Measurements from ENCODE around the gene CCDC88C.

The CCDC88C gene

GRCh38 chr14:91349481-91350074 lies 68.0 kb downstream of the CCDC88C start:
- Histone ChIP-seq H3K4ac (ENCODE audit: low read depth, low read length) (no peak overlapping the region), H3K27me3 (ENCODE audit: insufficient read depth, low read length, poor library complexity) (no peaks in the 10 kb centered on the region), H3K18ac (ENCODE audit: low read length) (no peak overlapping the region), H2BK120ac (ENCODE audit: low read depth, low read length) (no peak overlapping the region), H3K36me3 (ENCODE audit: control insufficient read depth, insufficient read depth, low read length) (no peaks in the 10 kb centered on the region), H3K23ac (ENCODE audit: low read length) (no peak overlapping the region), H3K9ac (ENCODE audit: low read length) (no peak overlapping the region), H3K79me2 (ENCODE audit: control insufficient read depth, insufficient read depth, low read length) (peaks cover 14% of the 10 kb centered on the region), H3K4me2 (ENCODE audit: low read length) (no peak overlapping the region), H4K5ac (ENCODE audit: low read length) (no peak overlapping the region), H3K79me1 (ENCODE audit: low read length) (peaks cover 10% of the 10 kb centered on the region), H4K8ac (ENCODE audit: low read depth, low read length) (no peak overlapping the region), H2BK15ac (replicated peaks; ENCODE audit: low read depth) (no peak overlapping the region), H3K4me3 (ENCODE audit: low read length) (no peak overlapping the region), H3K56ac (ENCODE audit: low read length) (peak overlapping the region; percentile 67), H3K27ac (ENCODE audit: low read depth, low read length) (no peak overlapping the region), H2AK5ac (ENCODE audit: low read length) (no peak overlapping the region), H2BK5ac (ENCODE audit: low read length) (no peak overlapping the region), H3K4me1 (ENCODE audit: control insufficient read depth, low read depth, low read length) (peaks cover 3% of the 10 kb centered on the region)
- WGBS (ENCODE audit: extremely low coverage, insufficient coverage, low lambda C conversion rate), result no CpG with 5 or more reads among the region's 10 CpGs
- DNase-seq, result no peak

GRCh38 chr14:91348845-91349465 lies 68.7 kb downstream of the CCDC88C start:
- no peaks in the 10 kb centered on the region for H3K36me3 ChIP-seq (ENCODE audit: control insufficient read depth, insufficient read depth, low read length)
- peaks cover 3% of the 10 kb centered on the region for H3K4me1 ChIP-seq (ENCODE audit: control insufficient read depth, low read depth, low read length)
- peaks cover 8% of the 10 kb centered on the region for H3K79me1 ChIP-seq (ENCODE audit: low read length)
- no CpG with 5 or more reads among the region's 9 CpGs for WGBS (ENCODE audit: extremely low coverage, insufficient coverage, low lambda C conversion rate)
- no peak overlapping the region for H3K27ac ChIP-seq (ENCODE audit: low read depth, low read length)
- no peaks in the 10 kb centered on the region for H3K27me3 ChIP-seq (ENCODE audit: insufficient read depth, low read length, poor library complexity)
- no peak overlapping the region for H2BK5ac ChIP-seq (ENCODE audit: low read length)
- H3K79me2 ChIP-seq (ENCODE audit: control insufficient read depth, insufficient read depth, low read length), result peaks cover 9% of the 10 kb centered on the region
- no peak overlapping the region for H2BK120ac ChIP-seq (ENCODE audit: low read depth, low read length)
- peak overlapping the region; percentile 67 for H3K56ac ChIP-seq (ENCODE audit: low read length)
- H3K4me2 ChIP-seq (ENCODE audit: low read length), result no peak overlapping the region
- H3K4me3 ChIP-seq (ENCODE audit: low read length), result no peak overlapping the region
- no peak overlapping the region for H3K9ac ChIP-seq (ENCODE audit: low read length)
- H4K5ac ChIP-seq (ENCODE audit: low read length), result no peak overlapping the region
- no peak overlapping the region for H3K23ac ChIP-seq (ENCODE audit: low read length)
- no peak overlapping the region for H2BK15ac ChIP-seq (replicated peaks; ENCODE audit: low read depth)
- H3K4ac ChIP-seq (ENCODE audit: low read depth, low read length), result no peak overlapping the region
- no peak overlapping the region for H3K18ac ChIP-seq (ENCODE audit: low read length)
- no peak overlapping the region for H4K8ac ChIP-seq (ENCODE audit: low read depth, low read length)
- peak; percentile 54 for DNase-seq
- no peak overlapping the region for H2AK5ac ChIP-seq (ENCODE audit: low read length)

GRCh38 chr14:91346838-91347173 lies 70.8 kb downstream of the CCDC88C start:
- Histone ChIP-seq H3K79me2 (ENCODE audit: control insufficient read depth, insufficient read depth, low read length) (peaks cover 7% of the 10 kb centered on the region), H4K8ac (ENCODE audit: low read depth, low read length) (no peak overlapping the region), H3K4me3 (ENCODE audit: low read length) (no peak overlapping the region), H3K27ac (ENCODE audit: low read depth, low read length) (no peak overlapping the region), H2BK15ac (replicated peaks; ENCODE audit: low read depth) (no peak overlapping the region), H3K36me3 (ENCODE audit: control insufficient read depth, insufficient read depth, low read length) (no peaks in the 10 kb centered on the region), H2BK120ac (ENCODE audit: low read depth, low read length) (no peak overlapping the region), H3K56ac (ENCODE audit: low read length) (no peak overlapping the region), H3K4ac (ENCODE audit: low read depth, low read length) (no peak overlapping the region), H3K23ac (ENCODE audit: low read length) (no peak overlapping the region), H2BK5ac (ENCODE audit: low read length) (no peak overlapping the region), H3K18ac (ENCODE audit: low read length) (no peak overlapping the region), H3K4me2 (ENCODE audit: low read length) (no peak overlapping the region), H2AK5ac (ENCODE audit: low read length) (no peak overlapping the region), H3K79me1 (ENCODE audit: low read length) (peaks cover 8% of the 10 kb centered on the region), H4K5ac (ENCODE audit: low read length) (no peak overlapping the region), H3K4me1 (ENCODE audit: control insufficient read depth, low read depth, low read length) (peaks cover 3% of the 10 kb centered on the region), H3K27me3 (ENCODE audit: insufficient read depth, low read length, poor library complexity) (no peaks in the 10 kb centered on the region), H3K9ac (ENCODE audit: low read length) (no peak overlapping the region)
- no peak for DNase-seq
- no CpG with 5 or more reads among the region's 4 CpGs for WGBS (ENCODE audit: extremely low coverage, insufficient coverage, low lambda C conversion rate)

- Histone ChIP-seq H4K5ac (ENCODE audit: low read length) (no peak overlapping the region), H3K18ac (ENCODE audit: low read length) (no peak overlapping the region), H3K27me3 (ENCODE audit: insufficient read depth, low read length, poor library complexity) (no peaks in the 10 kb centered on the region), H3K4ac (ENCODE audit: low read depth, low read length) (no peak overlapping the region), H3K27ac (ENCODE audit: low read depth, low read length) (no peak overlapping the region), H3K79me1 (ENCODE audit: low read length) (peaks cover 4% of the 10 kb centered on the region), H3K9ac (ENCODE audit: low read length) (no peak overlapping the region), H3K4me1 (ENCODE audit: control insufficient read depth, low read depth, low read length) (no peaks in the 10 kb centered on the region), H3K4me3 (ENCODE audit: low read length) (no peak overlapping the region), H3K23ac (ENCODE audit: low read length) (no peak overlapping the region), H4K8ac (ENCODE audit: low read depth, low read length) (no peak overlapping the region), H3K79me2 (ENCODE audit: control insufficient read depth, insufficient read depth, low read length) (peaks cover 5% of the 10 kb centered on the region), H2AK5ac (ENCODE audit: low read length) (no peak overlapping the region), H3K4me2 (ENCODE audit: low read length) (no peak overlapping the region), H3K56ac (ENCODE audit: low read length) (no peak overlapping the region), H2BK15ac (replicated peaks; ENCODE audit: low read depth) (no peak overlapping the region), H3K36me3 (ENCODE audit: control insufficient read depth, insufficient read depth, low read length) (no peaks in the 10 kb centered on the region), H2BK5ac (ENCODE audit: low read length) (no peak overlapping the region), H2BK120ac (ENCODE audit: low read depth, low read length) (no peak overlapping the region)
- no peak for DNase-seq
- WGBS (ENCODE audit: extremely low coverage, insufficient coverage, low lambda C conversion rate), result no CpG with 5 or more reads among the region's 5 CpGs
Measured at GRCh38 chr14:91344096-91344495, 73.5 kb downstream of the CCDC88C start.

GRCh38 chr14:91343051-91343450 lies 74.6 kb downstream of the CCDC88C start:
- Histone ChIP-seq H3K56ac (ENCODE audit: low read length) (no peak overlapping the region), H4K8ac (ENCODE audit: low read depth, low read length) (no peak overlapping the region), H2BK120ac (ENCODE audit: low read depth, low read length) (no peak overlapping the region), H3K36me3 (ENCODE audit: control insufficient read depth, insufficient read depth, low read length) (peaks cover 3% of the 10 kb centered on the region), H3K79me1 (ENCODE audit: low read length) (peaks cover 1% of the 10 kb centered on the region), H2BK5ac (ENCODE audit: low read length) (no peak overlapping the region), H3K4me2 (ENCODE audit: low read length) (no peak overlapping the region), H2BK15ac (replicated peaks; ENCODE audit: low read depth) (no peak overlapping the region), H3K4me1 (ENCODE audit: control insufficient read depth, low read depth, low read length) (no peaks in the 10 kb centered on the region), H4K5ac (ENCODE audit: low read length) (no peak overlapping the region), H3K18ac (ENCODE audit: low read length) (no peak overlapping the region), H3K23ac (ENCODE audit: low read length) (no peak overlapping the region), H3K4me3 (ENCODE audit: low read length) (no peak overlapping the region), H3K27me3 (ENCODE audit: insufficient read depth, low read length, poor library complexity) (no peaks in the 10 kb centered on the region), H2AK5ac (ENCODE audit: low read length) (no peak overlapping the region), H3K79me2 (ENCODE audit: control insufficient read depth, insufficient read depth, low read length) (peaks cover 2% of the 10 kb centered on the region), H3K27ac (ENCODE audit: low read depth, low read length) (no peak overlapping the region), H3K4ac (ENCODE audit: low read depth, low read length) (no peak overlapping the region), H3K9ac (ENCODE audit: low read length) (no peak overlapping the region)
- no peak for DNase-seq
- WGBS (ENCODE audit: extremely low coverage, insufficient coverage, low lambda C conversion rate), result no CpG with 5 or more reads among the region's 11 CpGs
